ENCODE results near the gene CLEC2A.

DNA sequence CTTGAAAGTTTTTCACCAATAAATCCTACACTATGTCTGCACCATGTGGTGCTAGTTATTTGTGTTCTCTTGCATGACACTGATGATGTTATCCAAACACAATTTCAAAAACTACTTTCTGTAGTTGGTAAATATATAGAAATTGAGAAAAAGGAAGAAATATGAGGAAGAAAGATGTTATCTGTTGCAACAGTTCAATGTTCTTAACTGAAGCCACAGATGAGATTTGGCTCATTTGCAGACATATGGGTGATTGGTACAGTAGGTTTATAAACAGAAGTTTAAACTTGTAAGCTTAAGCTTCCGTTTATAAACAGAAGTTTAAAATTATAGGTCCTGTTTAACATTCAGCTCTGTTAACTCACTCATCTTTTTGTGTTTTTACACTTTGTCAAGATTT is 39.0 kb upstream of the CLEC2A start, which contains the start of gene CLEC12A:
- TF ChIP-seq, protein P1, sequence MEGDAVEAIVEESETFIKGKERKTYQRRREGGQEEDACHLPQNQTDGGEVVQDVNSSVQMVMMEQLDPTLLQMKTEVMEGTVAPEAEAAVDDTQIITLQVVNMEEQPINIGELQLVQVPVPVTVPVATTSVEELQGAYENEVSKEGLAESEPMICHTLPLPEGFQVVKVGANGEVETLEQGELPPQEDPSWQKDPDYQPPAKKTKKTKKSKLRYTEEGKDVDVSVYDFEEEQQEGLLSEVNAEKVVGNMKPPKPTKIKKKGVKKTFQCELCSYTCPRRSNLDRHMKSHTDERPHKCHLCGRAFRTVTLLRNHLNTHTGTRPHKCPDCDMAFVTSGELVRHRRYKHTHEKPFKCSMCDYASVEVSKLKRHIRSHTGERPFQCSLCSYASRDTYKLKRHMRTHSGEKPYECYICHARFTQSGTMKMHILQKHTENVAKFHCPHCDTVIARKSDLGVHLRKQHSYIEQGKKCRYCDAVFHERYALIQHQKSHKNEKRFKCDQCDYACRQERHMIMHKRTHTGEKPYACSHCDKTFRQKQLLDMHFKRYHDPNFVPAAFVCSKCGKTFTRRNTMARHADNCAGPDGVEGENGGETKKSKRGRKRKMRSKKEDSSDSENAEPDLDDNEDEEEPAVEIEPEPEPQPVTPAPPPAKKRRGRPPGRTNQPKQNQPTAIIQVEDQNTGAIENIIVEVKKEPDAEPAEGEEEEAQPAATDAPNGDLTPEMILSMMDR (IDR thresholded peaks at IDR 0.05; ENCODE audit: borderline replicate concordance, extremely low read depth, low read length, poor library complexity, severe bottlenecking): no peak
- TF ChIP-seq EZH2 (IDR thresholded peaks at IDR 0.05; ENCODE audit: borderline replicate concordance, low read depth, low read length, severe bottlenecking): no peak

Data from DND-41 (cell line).